MCF 10A (cell line): ENCODE measurements around the gene SH3YL1. TPM values are rescaled to one million over a fixed set of nuclear protein-coding genes. Genes with fewer than 3 reads are reported as not detected.

Experiments used
- BruUV-seq: library from RNA; stranded (reverse); fragments of 400-500 nt; replicated peaks from 2 replicates; lab custom pipeline; 2021; lab: Mats Ljungman, UMichigan
- CTCF ChIA-PET: fragments of 300-600 bp; sonication (Branson Sonifier 250); formaldehyde crosslinking; extraction: SDS; loops from one replicate; lab custom pipeline; 2021; ENCODE audit warnings: antibody characterized with exemption, inconsistent platforms; lab: Yijun Ruan, JAX
- POLR2A ChIA-PET: fragments of 300-600, 350-650 bp; sonication (Branson Sonifier 250); formaldehyde crosslinking; extraction: SDS; loops from one replicate; lab custom pipeline; 2020; ENCODE audit warnings: antibody characterized with exemption, inconsistent platforms; lab: Yijun Ruan, JAX
- DNase-seq: peaks from one replicate; pipeline ENCODE4 v3.0.0-alpha.2; 2018; ENCODE audit not compliant: unreplicated experiment
- H3K27ac Mint-ChIP-seq: one replicate; pipeline ENCODE4 v1.8.0; 2022; ENCODE audit warnings: mild to moderate bottlenecking, low read depth, mixed read lengths; ENCODE audit not compliant: unreplicated experiment
- H3K27me3 Mint-ChIP-seq: one replicate; pipeline ENCODE4 v1.8.0; 2022; ENCODE audit warnings: mixed read lengths; ENCODE audit not compliant: insufficient read depth, unreplicated experiment
- H3K36me3 Mint-ChIP-seq: one replicate; pipeline ENCODE4 v1.8.0; 2022; ENCODE audit warnings: mild to moderate bottlenecking, moderate library complexity, mixed read lengths; ENCODE audit not compliant: insufficient read depth, unreplicated experiment
- H3K4me1 Mint-ChIP-seq: one replicate; pipeline ENCODE4 v1.8.0; 2022; ENCODE audit warnings: mixed read lengths; ENCODE audit not compliant: insufficient read depth, unreplicated experiment
- H3K4me3 Mint-ChIP-seq: one replicate; pipeline ENCODE4 v1.8.0; 2022; ENCODE audit warnings: mild to moderate bottlenecking, moderate library complexity, mixed read lengths; ENCODE audit not compliant: unreplicated experiment
- H3K9me3 Mint-ChIP-seq: one replicate; pipeline ENCODE4 v1.8.0; 2022; ENCODE audit warnings: mixed read lengths; ENCODE audit not compliant: unreplicated experiment
- CTCF ChIP-seq: fragments of 200-600 bp; IDR thresholded peaks from one replicate; pipeline ENCODE4 v1.8.0; 2022; ENCODE audit warnings: antibody characterized with exemption, mild to moderate bottlenecking; ENCODE audit not compliant: unreplicated experiment
- intact Hi-C: fragments of 100-400 bp; cut with micrococcal nuclease; formaldehyde crosslinking; loops from 2 replicates; pipeline ENCODE4 v1.14.1; 2022
- total RNA-seq: library from RNA; stranded (reverse); gene quantifications from 2 replicates; pipeline ENCODE4 v1.2.3, GENCODE V29; 2022

The SH3YL1 gene
- total RNA-seq, 1 experiment from 2014 or later, result 47.4 TPM

GRCh38 chr2:259789-260331, 4.0 kb downstream of the SH3YL1 start:
- H3K4me3 Mint-ChIP-seq, result no peak overlapping the region
- peaks cover 4% of the 10 kb centered on the region for H3K36me3 Mint-ChIP-seq
- no peaks in the 10 kb centered on the region for H3K27me3 Mint-ChIP-seq
- H3K4me1 Mint-ChIP-seq, result no peaks in the 10 kb centered on the region
- DNase-seq, result no peak
- CTCF ChIA-PET, result interaction anchor here (2.6 kb wide), 1 partner anchor 13 kb away, joined by 12 read pairs; no protein-coding TSS in a partner anchor
- H3K9me3 Mint-ChIP-seq, result no peaks in the 10 kb centered on the region
- no peak for TF ChIP-seq CTCF
- POLR2A ChIA-PET, result no interaction called here
- no peak overlapping the region for H3K27ac Mint-ChIP-seq
- BruUV-seq, result no TSS peak
- intact Hi-C loops, result loop anchor here (10.0 kb wide), 1 partner anchor 125 kb away; no protein-coding TSS in a partner anchor

GRCh38 chr2:258933-259332, 4.9 kb downstream of the SH3YL1 start:
- BruUV-seq, result no TSS peak
- DNase-seq, result no peak
- Mint-ChIP-seq H3K27me3 (no peaks in the 10 kb centered on the region), H3K9me3 (no peaks in the 10 kb centered on the region), H3K36me3 (peaks cover 4% of the 10 kb centered on the region), H3K4me3 (no peak overlapping the region), H3K27ac (no peak overlapping the region), H3K4me1 (no peaks in the 10 kb centered on the region)
- no peak for TF ChIP-seq CTCF
- POLR2A ChIA-PET, result interaction anchor here (0.7 to 1.2 kb wide), 3 partner anchors 9 to 178 kb away, joined by 3 read pairs; no protein-coding TSS in a partner anchor
- CTCF ChIA-PET, result interaction anchor here (0.6 to 2.6 kb wide), 3 partner anchors 12 to 106 kb away, joined by 3 to 12 read pairs (median 3); no protein-coding TSS in a partner anchor
- intact Hi-C loops, result no loop called here

GRCh38 chr2:257842-258241, 6.0 kb downstream of the SH3YL1 start:
- Mint-ChIP-seq H3K9me3 (no peaks in the 10 kb centered on the region), H3K36me3 (peaks cover 4% of the 10 kb centered on the region), H3K4me1 (no peaks in the 10 kb centered on the region), H3K27me3 (no peaks in the 10 kb centered on the region), H3K27ac (no peak overlapping the region), H3K4me3 (no peak overlapping the region)
- CTCF ChIA-PET, result interaction anchor here (1.3 to 1.4 kb wide), 2 partner anchors 17 to 48 kb away, joined by 3 read pairs; no protein-coding TSS in a partner anchor
- no peak for DNase-seq
- intact Hi-C loops, result no loop called here
- no peak for TF ChIP-seq CTCF
- POLR2A ChIA-PET, result interaction anchor here (0.9 to 1.2 kb wide), 2 partner anchors 18 to 179 kb away, joined by 3 read pairs; no protein-coding TSS in a partner anchor
- no TSS peak for BruUV-seq

- H3K4me1 Mint-ChIP-seq, result no peaks in the 10 kb centered on the region
- H3K9me3 Mint-ChIP-seq, result no peaks in the 10 kb centered on the region
- no peak for DNase-seq
- ChIA-PET POLR2A (no interaction called here), CTCF (interaction anchor here (1.3 to 1.4 kb wide), 2 partner anchors 17 to 48 kb away, joined by 3 read pairs; no protein-coding TSS in a partner anchor)
- no peak overlapping the region for H3K4me3 Mint-ChIP-seq
- no peaks in the 10 kb centered on the region for H3K27me3 Mint-ChIP-seq
- no TSS peak for BruUV-seq
- peaks cover 4% of the 10 kb centered on the region for H3K36me3 Mint-ChIP-seq
- no peak for TF ChIP-seq CTCF
- intact Hi-C loops, result no loop called here
- no peak overlapping the region for H3K27ac Mint-ChIP-seq
Observed at GRCh38 chr2:257429-257828, 6.4 kb downstream of the SH3YL1 start.
